Nephron progenitor cell (in vitro differentiated cells): Measurements from ENCODE around the gene LRRIQ1.
"Not testable (repeated sequence)": the region's sequence is repeated elsewhere in the genome, so short reads cannot be mapped to it uniquely, and the experiment has no call there.

Source experiments
- DNase-seq: peaks from one replicate; pipeline ENCODE4 v3.0.0; 2021
- H3K27ac Mint-ChIP-seq: 2 replicates; pipeline ENCODE4 v1.8.0; 2021; ENCODE audit warnings: mild to moderate bottlenecking, moderate library complexity, mixed read lengths
- H3K27me3 Mint-ChIP-seq: 2 replicates; pipeline ENCODE4 v1.8.0; 2021; ENCODE audit warnings: mild to moderate bottlenecking, low read depth, mixed read lengths; ENCODE audit not compliant: poor library complexity
- H3K36me3 Mint-ChIP-seq: 2 replicates; pipeline ENCODE4 v1.8.0; 2021; ENCODE audit warnings: low read depth, mixed read lengths
- H3K4me1 Mint-ChIP-seq: 2 replicates; pipeline ENCODE4 v1.8.0; 2021; ENCODE audit warnings: mixed read lengths
- H3K4me3 Mint-ChIP-seq: 2 replicates; pipeline ENCODE4 v1.8.0; 2021; ENCODE audit warnings: mild to moderate bottlenecking, moderate library complexity, mixed read lengths
- H3K9me3 Mint-ChIP-seq: 2 replicates; pipeline ENCODE4 v1.8.0; 2021; ENCODE audit warnings: mild to moderate bottlenecking, moderate library complexity, mixed read lengths
- CTCF ChIP-seq: fragments of 200-600 bp; sonication (generic); IDR thresholded peaks from 2 replicates; pipeline ENCODE4 v1.5.0; 2021; ENCODE audit warnings: antibody characterized with exemption

The LRRIQ1 gene

DNA sequence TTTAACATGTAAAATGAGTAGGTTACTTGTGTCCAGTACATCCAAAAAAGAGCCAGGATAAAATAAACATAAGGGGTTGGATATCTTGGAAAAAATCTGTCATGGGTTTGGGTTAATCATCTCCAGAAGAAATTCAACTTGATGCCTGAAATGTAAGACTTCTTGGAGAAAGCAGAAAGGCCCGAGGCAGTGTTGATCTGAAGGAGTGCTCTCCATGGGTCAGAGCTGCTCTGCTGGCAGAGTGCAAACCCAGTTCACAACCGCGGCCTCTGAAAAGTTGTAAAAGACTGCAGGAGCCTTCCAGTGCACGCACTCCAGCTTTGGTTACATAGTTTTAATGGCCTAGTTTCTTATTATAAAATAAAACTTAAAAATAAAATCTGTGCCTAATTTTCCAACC, 146.5 kb downstream of the LRRIQ1 start:
- no peaks in the 10 kb centered on the region for H3K36me3 Mint-ChIP-seq
- H3K27ac Mint-ChIP-seq, result no peak overlapping the region
- no peaks in the 10 kb centered on the region for H3K4me1 Mint-ChIP-seq
- DNase-seq, result peak; percentile 7
- H3K4me3 Mint-ChIP-seq, result no peak overlapping the region
- H3K27me3 Mint-ChIP-seq, result no peaks in the 10 kb centered on the region
- no peak for TF ChIP-seq CTCF
- no peaks in the 10 kb centered on the region for H3K9me3 Mint-ChIP-seq

DNA sequence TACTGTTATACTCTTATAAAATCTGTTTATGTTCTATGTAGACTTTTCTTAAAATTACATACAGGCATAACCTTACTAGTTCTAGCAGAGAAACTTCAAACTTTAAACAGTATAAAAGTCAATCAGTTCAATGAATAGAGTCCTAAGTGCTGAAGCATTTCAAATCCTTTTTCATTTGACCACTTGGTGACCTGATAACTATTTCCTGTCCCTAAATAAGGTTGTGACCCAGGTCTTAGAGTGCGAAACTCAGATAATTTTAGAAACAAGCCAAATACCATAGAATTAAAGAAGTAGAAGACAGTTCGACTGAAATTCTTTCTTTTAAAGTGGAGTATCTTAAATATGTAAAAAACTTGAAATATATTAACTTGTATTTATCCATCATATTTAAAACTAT, 147.7 kb downstream of the LRRIQ1 start:
- no peak overlapping the region for H3K4me3 Mint-ChIP-seq
- no peaks in the 10 kb centered on the region for H3K4me1 Mint-ChIP-seq
- H3K9me3 Mint-ChIP-seq, result no peaks in the 10 kb centered on the region
- no peak for DNase-seq
- H3K27ac Mint-ChIP-seq, result no peak overlapping the region
- H3K36me3 Mint-ChIP-seq, result no peaks in the 10 kb centered on the region
- TF ChIP-seq CTCF, result no peak
- H3K27me3 Mint-ChIP-seq, result no peaks in the 10 kb centered on the region

DNA sequence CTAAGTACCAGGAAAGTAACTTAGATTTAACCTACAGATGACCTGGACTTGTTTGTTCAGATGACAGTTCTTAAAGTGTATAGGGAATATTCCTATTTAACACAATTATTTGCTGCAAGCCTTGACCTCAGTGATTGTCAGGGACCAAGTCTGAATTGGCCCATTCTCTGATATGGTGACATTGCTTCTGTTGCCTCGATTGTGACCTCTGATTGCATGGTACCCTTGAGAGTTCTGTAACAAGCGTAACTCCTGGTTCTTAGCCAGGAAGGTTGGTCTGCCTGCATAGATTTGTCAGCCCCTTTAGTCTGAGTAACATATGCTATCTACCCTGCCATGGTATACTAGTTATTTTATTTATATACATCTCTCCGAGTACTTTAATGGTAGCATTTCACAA, 150.1 kb downstream of the LRRIQ1 start:
- H3K36me3 Mint-ChIP-seq, result no peaks in the 10 kb centered on the region
- peak overlapping the region; percentile 27 for H3K27ac Mint-ChIP-seq
- no peak for TF ChIP-seq CTCF
- no peak for DNase-seq
- H3K4me1 Mint-ChIP-seq, result no peaks in the 10 kb centered on the region
- H3K9me3 Mint-ChIP-seq, result no peaks in the 10 kb centered on the region
- H3K4me3 Mint-ChIP-seq, result no peak overlapping the region
- H3K27me3 Mint-ChIP-seq, result no peaks in the 10 kb centered on the region

DNA sequence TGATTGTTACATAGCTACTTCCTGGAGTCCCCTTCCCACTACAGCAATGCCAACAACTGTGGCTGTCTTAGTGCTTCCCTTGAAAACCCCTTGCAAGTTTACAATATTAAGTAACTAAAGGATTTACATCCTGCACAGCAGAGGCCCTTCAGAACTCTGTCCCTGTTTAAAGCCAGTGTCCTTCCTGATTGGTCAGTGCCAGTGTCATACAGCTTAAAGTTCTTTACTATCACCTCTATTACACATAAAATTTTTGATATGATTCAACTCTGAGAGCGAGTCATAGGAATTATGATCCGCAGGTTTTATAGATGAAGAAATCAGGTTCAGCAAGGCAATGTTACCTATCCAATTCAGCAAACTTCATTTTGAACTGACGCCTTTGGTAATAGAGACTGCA, 152.5 kb downstream of the LRRIQ1 start:
- Mint-ChIP-seq H3K4me1 (no peaks in the 10 kb centered on the region), H3K4me3 (no peak overlapping the region), H3K27me3 (no peaks in the 10 kb centered on the region), H3K27ac (peak overlapping the region; percentile 16), H3K36me3 (no peaks in the 10 kb centered on the region), H3K9me3 (no peaks in the 10 kb centered on the region)
- no peak for DNase-seq
- no peak for TF ChIP-seq CTCF

- Mint-ChIP-seq H3K9me3 (peaks cover 3% of the 10 kb centered on the region), H3K27ac (no peak overlapping the region), H3K4me3 (no peak overlapping the region), H3K36me3 (no peaks in the 10 kb centered on the region), H3K27me3 (no peaks in the 10 kb centered on the region), H3K4me1 (no peaks in the 10 kb centered on the region)
- DNase-seq, result no peak
- TF ChIP-seq CTCF, result no peak
Measured at GRCh38 chr12:85190728-85191127, 154.6 kb downstream of the LRRIQ1 start.

GRCh38 chr12:85203809-85204208, 167.7 kb downstream of the LRRIQ1 start:
- H3K4me1 Mint-ChIP-seq, H3K36me3 Mint-ChIP-seq: not testable (repeated sequence)

DNA sequence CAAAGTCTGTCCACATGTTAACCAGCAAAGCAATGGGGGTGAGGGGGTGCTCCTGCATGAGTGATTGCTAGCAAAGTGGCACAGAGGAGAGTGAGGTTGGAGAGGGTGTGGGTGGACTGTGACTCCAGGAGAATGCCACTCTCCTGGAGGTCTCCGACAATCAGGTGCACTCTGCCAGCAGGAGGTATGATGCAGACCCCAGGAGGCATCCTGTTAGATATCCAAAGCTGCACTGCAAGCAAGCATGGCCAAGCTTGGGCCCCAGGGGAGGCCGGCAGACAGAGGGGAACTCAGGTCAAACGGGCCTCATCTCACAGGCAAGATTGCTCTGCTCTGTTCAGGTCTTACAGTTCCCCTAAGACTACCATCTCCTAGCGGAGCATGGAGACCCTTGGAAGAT, 170.4 kb downstream of the LRRIQ1 start:
- Mint-ChIP-seq H3K4me1 (no peaks in the 10 kb centered on the region), H3K36me3 (peaks cover 4% of the 10 kb centered on the region), H3K4me3 (no peak overlapping the region), H3K27me3 (peaks cover 3% of the 10 kb centered on the region), H3K9me3 (peaks cover 25% of the 10 kb centered on the region), H3K27ac (no peak overlapping the region)
- no peak for TF ChIP-seq CTCF
- no peak for DNase-seq

More at GRCh38 chr12:85203809-85204208, 167.7 kb downstream of the LRRIQ1 start:
- H3K27ac Mint-ChIP-seq, DNase-seq, H3K27me3 Mint-ChIP-seq, H3K4me3 Mint-ChIP-seq: not testable (repeated sequence)
- H3K9me3 Mint-ChIP-seq, result peaks cover 25% of the 10 kb centered on the region

DNA sequence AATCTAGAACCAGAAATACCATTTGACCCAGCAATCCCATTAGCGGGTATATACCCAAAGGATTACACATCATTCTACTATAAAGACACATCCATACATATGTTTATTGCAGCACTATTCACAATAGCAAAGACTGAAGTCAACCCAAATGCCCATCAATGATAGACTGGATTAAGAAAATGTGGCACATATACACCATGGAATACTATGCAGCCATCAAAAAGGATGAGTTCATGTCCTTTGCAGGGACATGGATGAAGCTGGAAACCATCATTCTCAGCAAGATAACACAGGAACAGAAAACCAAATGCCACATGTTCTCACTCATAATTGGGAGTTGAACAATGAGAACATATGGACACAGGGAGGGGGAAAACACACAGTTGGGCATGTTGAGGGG, 188.2 kb downstream of the LRRIQ1 start:
- not testable (repeated sequence) for H3K27ac Mint-ChIP-seq, H3K36me3 Mint-ChIP-seq, H3K9me3 Mint-ChIP-seq, H3K27me3 Mint-ChIP-seq, DNase-seq, H3K4me1 Mint-ChIP-seq, H3K4me3 Mint-ChIP-seq
